ENCODE results near the gene MT1A. TPM values are rescaled to one million over a fixed set of nuclear protein-coding genes. Genes with fewer than 3 reads are reported as not detected.
A peak's percentile ranks its signal among the peaks of the same experiment; 100 is the strongest.

Gene MT1A
- total and polyA plus RNA-seq, 3 donors from 2014 or later: 10.6 TPM; not detected in 2

DNA sequence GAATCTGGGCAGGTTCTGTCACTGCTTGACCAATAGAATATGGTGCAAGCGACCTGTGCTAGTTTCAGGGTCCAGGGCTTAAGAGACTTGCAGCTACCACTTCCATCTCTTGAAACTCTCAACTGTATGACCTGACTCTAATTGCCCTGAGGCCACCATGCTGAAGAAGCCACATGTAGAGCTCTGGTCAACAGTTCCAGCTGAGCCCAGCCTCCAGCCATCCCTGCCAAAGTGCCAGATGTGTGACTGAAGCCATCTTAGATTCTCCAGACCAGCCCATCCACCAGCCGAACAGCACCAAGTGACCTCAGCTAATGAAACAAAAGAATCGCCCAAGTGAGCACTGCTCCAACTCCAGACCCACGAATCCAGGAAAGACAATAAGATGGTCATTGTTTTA lies 33.5 kb upstream of the MT1A start:
- WGBS, 2 donors: 89 to 94% methylated on average over 3 to 4 of the region's 4 CpGs
- Histone ChIP-seq H3K27ac (no peak overlapping the region), H3K27me3 (no peaks in the 10 kb centered on the region), H3K9me3 (no peaks in the 10 kb centered on the region), H3K36me3 (ENCODE audit: low read depth, missing control alignments) (no peaks in the 10 kb centered on the region), H3K4me3 (no peak overlapping the region), H3K4me1 (peaks cover 31% of the 10 kb centered on the region)
- intact Hi-C loops (cut with DNase I; ENCODE audit: low total_unique reads): no loop called here
- TF ChIP-seq POLR2A (IDR thresholded peaks at IDR 0.05): no peak
- TF ChIP-seq, protein P1, sequence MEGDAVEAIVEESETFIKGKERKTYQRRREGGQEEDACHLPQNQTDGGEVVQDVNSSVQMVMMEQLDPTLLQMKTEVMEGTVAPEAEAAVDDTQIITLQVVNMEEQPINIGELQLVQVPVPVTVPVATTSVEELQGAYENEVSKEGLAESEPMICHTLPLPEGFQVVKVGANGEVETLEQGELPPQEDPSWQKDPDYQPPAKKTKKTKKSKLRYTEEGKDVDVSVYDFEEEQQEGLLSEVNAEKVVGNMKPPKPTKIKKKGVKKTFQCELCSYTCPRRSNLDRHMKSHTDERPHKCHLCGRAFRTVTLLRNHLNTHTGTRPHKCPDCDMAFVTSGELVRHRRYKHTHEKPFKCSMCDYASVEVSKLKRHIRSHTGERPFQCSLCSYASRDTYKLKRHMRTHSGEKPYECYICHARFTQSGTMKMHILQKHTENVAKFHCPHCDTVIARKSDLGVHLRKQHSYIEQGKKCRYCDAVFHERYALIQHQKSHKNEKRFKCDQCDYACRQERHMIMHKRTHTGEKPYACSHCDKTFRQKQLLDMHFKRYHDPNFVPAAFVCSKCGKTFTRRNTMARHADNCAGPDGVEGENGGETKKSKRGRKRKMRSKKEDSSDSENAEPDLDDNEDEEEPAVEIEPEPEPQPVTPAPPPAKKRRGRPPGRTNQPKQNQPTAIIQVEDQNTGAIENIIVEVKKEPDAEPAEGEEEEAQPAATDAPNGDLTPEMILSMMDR (IDR thresholded peaks at IDR 0.05): no peak
- DNase-seq: no peak

DNA sequence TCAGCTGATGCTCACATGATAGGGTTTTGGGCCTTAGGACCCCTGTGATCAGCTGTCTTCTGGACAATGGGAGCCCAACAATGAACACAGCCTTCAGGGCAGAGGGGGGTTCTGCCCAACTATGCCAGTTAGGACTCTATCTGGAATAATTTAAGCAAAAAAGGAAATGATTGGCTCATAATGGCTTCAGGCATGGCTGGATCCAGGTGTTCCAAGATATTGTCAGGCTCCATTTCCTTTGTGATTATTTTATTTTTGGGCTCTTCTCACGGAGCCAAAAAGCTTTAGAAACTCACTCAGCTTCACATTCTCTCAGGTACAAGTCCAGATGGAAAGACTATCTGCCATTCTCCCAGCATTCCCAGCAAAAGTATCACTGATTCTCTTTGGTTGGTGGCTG lies 33.0 kb upstream of the MT1A start:
- DNase-seq: no peak
- H3K27ac ChIP-seq: peak overlapping the region in 1 of 2 donors; percentile 86
- 62 to 96% methylated on average over 1 of the region's 1 CpG for WGBS, 2 donors

DNA sequence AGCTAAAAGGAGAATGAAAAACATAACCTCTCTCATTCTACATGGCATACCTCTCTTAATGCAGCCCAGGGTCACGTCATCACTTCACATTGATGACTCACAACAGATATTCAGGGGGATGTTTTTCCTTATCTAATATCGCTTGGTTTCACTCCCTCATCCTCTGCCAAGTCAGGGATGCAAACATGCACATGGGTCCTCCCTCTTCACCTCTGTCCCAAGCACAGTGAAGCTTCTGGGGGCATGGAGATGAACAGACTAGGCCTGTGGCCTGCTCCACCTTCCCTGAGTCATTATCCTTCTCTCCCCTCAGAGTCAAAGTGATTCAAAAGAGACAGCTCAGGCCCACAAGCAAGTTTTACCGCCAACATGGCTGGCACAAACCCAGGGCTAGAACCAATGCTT lies 32.4 kb upstream of the MT1A start:
- Histone ChIP-seq H3K27me3 (no peaks in the 10 kb centered on the region), H3K4me3 (no peak overlapping the region), H3K4me1 (peaks cover 38% of the 10 kb centered on the region), H3K27ac (peak overlapping the region; percentile 85 to 86), H3K9me3 (no peaks in the 10 kb centered on the region), H3K36me3 (ENCODE audit: low read depth, missing control alignments) (no peaks in the 10 kb centered on the region)
- DNase-seq: no peak
- TF ChIP-seq, protein P1 (IDR thresholded peaks at IDR 0.05): no peak
- no peak for TF ChIP-seq POLR2A (IDR thresholded peaks at IDR 0.05)
- 67 to 71% methylated on average over 3 of the region's 3 CpGs for WGBS, 2 donors
- intact Hi-C loops (cut with DNase I; ENCODE audit: low total_unique reads): no loop called here

More for the DNA sequence above, 33.0 kb upstream of the MT1A start:
- Histone ChIP-seq H3K9me3 (no peaks in the 10 kb centered on the region), H3K4me3 (no peak overlapping the region), H3K27me3 (no peaks in the 10 kb centered on the region), H3K36me3 (ENCODE audit: low read depth, missing control alignments) (no peaks in the 10 kb centered on the region), H3K4me1 (peaks cover 37% of the 10 kb centered on the region)
- intact Hi-C loops (cut with DNase I; ENCODE audit: low total_unique reads): no loop called here
- TF ChIP-seq POLR2A (IDR thresholded peaks at IDR 0.05): no peak
- TF ChIP-seq, protein P1 (IDR thresholded peaks at IDR 0.05): no peak

DNA sequence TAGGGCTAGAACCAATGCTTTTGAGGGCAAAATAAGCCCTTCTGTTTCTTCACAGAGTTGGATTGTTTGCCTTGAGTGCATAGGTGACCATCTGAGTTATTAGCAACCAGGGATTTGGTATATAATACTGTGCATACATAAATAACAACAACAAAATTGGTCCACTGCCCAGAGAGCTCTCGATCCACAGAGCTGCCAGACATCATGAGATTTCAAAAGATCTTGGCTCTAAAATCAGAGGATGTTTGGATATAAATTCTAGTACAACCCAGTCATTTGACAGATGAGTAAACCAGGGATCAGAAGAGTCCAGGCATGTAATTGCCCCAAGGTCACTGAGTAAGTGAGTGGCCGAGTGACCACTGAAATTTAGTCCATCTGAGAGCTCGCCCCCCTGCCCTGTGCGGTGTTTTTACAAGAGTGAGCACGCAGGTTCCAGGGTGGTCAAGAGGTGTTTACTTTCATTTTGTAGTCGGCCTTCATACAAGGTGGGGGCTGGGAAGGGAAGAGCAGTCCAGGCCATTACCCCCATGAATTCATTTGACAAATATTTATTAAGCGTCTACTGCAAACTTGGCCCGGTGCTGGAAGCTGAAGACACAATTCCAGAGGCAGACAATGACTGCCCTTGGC lies 31.9 kb upstream of the MT1A start:
- no peak for TF ChIP-seq POLR2A (IDR thresholded peaks at IDR 0.05)
- TF ChIP-seq, protein P1 (IDR thresholded peaks at IDR 0.05): no peak
- H3K4me1 ChIP-seq: peaks cover 38% of the 10 kb centered on the region
- no peak for DNase-seq
- H3K27ac ChIP-seq: peak overlapping the region; percentile 85 to 86
- H3K9me3 ChIP-seq: no peaks in the 10 kb centered on the region
- no peak overlapping the region for H3K4me3 ChIP-seq
- intact Hi-C loops (cut with DNase I; ENCODE audit: low total_unique reads): no loop called here
- no peaks in the 10 kb centered on the region for H3K27me3 ChIP-seq
- no peaks in the 10 kb centered on the region for H3K36me3 ChIP-seq (ENCODE audit: low read depth, missing control alignments)
- WGBS, 2 donors: 42 to 44% methylated on average over 8 of the region's 8 CpGs

DNA sequence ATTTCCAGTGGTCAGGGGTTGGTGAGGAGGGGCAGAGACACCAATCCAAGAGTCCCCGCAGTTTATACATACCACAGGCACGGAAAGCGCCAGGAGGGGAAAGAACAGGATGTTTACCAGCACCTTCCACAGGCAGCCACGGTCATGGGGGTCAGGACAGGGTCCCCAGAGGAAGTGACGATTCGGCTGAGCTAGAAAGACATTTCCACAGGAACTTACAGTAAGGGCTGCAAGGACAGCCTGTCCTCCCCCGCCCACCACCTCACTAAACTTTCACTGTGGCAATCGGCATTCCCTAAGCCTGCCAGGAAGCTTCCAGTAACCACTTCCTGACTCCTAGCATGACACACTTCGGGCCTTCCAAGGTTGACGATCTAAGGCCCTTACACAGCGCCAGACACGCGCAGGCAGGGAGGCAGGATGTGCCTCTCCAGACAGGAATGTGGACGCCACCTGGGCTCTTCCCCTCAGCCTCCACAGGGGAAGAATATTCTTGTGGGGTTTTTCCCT lies 31.3 kb upstream of the MT1A start:
- intact Hi-C loops (cut with DNase I; ENCODE audit: low total_unique reads): no loop called here
- peaks cover 38% of the 10 kb centered on the region for H3K4me1 ChIP-seq

More for the DNA sequence above, 31.3 kb upstream of the MT1A start:
- Histone ChIP-seq H3K9me3 (no peaks in the 10 kb centered on the region), H3K27me3 (no peaks in the 10 kb centered on the region), H3K4me3 (no peak overlapping the region), H3K27ac (peak overlapping the region; percentile 85 to 86), H3K36me3 (ENCODE audit: low read depth, missing control alignments) (no peaks in the 10 kb centered on the region)
- 40 to 47% methylated on average over 10 to 14 of the region's 14 CpGs for WGBS, 2 donors
- no peak for TF ChIP-seq POLR2A (IDR thresholded peaks at IDR 0.05)
- TF ChIP-seq, protein P1 (IDR thresholded peaks at IDR 0.05): no peak
- DNase-seq: peak; percentile 83
